Natural killer cell (primary cell): Measurements from ENCODE around the gene CDSN. TPM values are rescaled to one million over a fixed set of nuclear protein-coding genes. Genes with fewer than 3 reads are reported as not detected.
"Not testable (repeated sequence)": the region's sequence is repeated elsewhere in the genome, so short reads cannot be mapped to it uniquely, and the experiment has no call there.

Source experiments
- ATAC-seq, 3 donors: fragments of 150-1000 bp in 2 of 3; fragments of 200-7000 bp in 1 of 3; cut with Tn5 transposase; 1 replicate in 1 of 3; 2 replicates in 2 of 3; pipeline ENCODE4 v1.10.0; 2021; ENCODE audit warnings: mild to moderate bottlenecking in 2 of 3, moderate library complexity in 2 of 3
- DNase-seq, 2 donors: peaks; one replicate each; pipeline versions ENCODE4 v3.0.0 to v3.0.0-alpha.2; 2013 to 2021; ENCODE audit warnings: mixed read lengths in 1 of 2
- H3K27ac ChIP-seq: one replicate; pipeline ENCODE4 v1.5.1; 2013; ENCODE audit warnings: mild to moderate bottlenecking, low read length
- H3K27me3 ChIP-seq: one replicate; pipeline ENCODE4 v1.6.1; 2013; ENCODE audit warnings: low read length; ENCODE audit not compliant: control insufficient read depth, insufficient read depth
- H3K36me3 ChIP-seq: one replicate; pipeline ENCODE4 v1.6.1; 2013; ENCODE audit warnings: low read length; ENCODE audit not compliant: control insufficient read depth, insufficient read depth
- H3K4me1 ChIP-seq: one replicate; pipeline ENCODE4 v1.6.1; 2013; ENCODE audit warnings: low read length; ENCODE audit not compliant: control insufficient read depth, insufficient read depth
- H3K4me3 ChIP-seq: one replicate; pipeline ENCODE4 v1.5.1; 2013; ENCODE audit warnings: low read length
- H3K9me3 ChIP-seq: one replicate; pipeline ENCODE4 v1.6.1; 2013; ENCODE audit warnings: low read length; ENCODE audit not compliant: control insufficient read depth, insufficient read depth
- H3K27ac Mint-ChIP-seq, 2 donors: one replicate each; pipeline ENCODE4 v1.8.0; 2022; ENCODE audit warnings: mild to moderate bottlenecking in 2 of 2, mixed read lengths in 2 of 2, moderate library complexity in 1 of 2
- H3K27me3 Mint-ChIP-seq, 2 donors: one replicate each; pipeline ENCODE4 v1.8.0; 2022; ENCODE audit warnings: low read depth in 2 of 2, mixed read lengths in 2 of 2
- H3K36me3 Mint-ChIP-seq: one replicate; pipeline ENCODE4 v1.8.0; 2022; ENCODE audit warnings: mixed read lengths
- H3K4me1 Mint-ChIP-seq, 2 donors: one replicate each; pipeline ENCODE4 v1.8.0; 2022; ENCODE audit warnings: mixed read lengths in 2 of 2
- H3K4me3 Mint-ChIP-seq: one replicate; pipeline ENCODE4 v1.8.0; 2022; ENCODE audit warnings: mild to moderate bottlenecking, moderate library complexity, mixed read lengths
- H3K9me3 Mint-ChIP-seq, 2 donors: one replicate each; pipeline ENCODE4 v1.8.0; 2022; ENCODE audit warnings: mixed read lengths in 2 of 2
- WGBS: methylation state at CpG from one replicate; pipeline ENCODE4 v1.1.7; 2013; ENCODE audit warnings: missing lambda C conversion rate; ENCODE audit not compliant: insufficient coverage; 5-methylcytosine and 5-hydroxymethylcytosine counted together
- intact Hi-C: fragments of 100-400 bp; cut with micrococcal nuclease; formaldehyde crosslinking; loops from one replicate; pipeline ENCODE4 v1.14.2; 2022
- total RNA-seq, 4 donors: library from RNA; stranded (reverse); fragments of 120-200 nt in 1 of 4; gene quantifications; one replicate each; pipeline versions ENCODE4 v1.2.3 to v1.2.4, GENCODE V29; 2013 to 2022
- TF ChIP-seq, protein P1 (sequence below): fragments of 200-600 bp; IDR thresholded peaks from one replicate; pipeline ENCODE4 v1.8.0; 2022; ENCODE audit warnings: antibody characterized with exemption

The CDSN gene
- total RNA-seq, 3 donors from 2014 or later (not counting 1 experiment from before 2014, with no cell fraction given) = not detected

DNA sequence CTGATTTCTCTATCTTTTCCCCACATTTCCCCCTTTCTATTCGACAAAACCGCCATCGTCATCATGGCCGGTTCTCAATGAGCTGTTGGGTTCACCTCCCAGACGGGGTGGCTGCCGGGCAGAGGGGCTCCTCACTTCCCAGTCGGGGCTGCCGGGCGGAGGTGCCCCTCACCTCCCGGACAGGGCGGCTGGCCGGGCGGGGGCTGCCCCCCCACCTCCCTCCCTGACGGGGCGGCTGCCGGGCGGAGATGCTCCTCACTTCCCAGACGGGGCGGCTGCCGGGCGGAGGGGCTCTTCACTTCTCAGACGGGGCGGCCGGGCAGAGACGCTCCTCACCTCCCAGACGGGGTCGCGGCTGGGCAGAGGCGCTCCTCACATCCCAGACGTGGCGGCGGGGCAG is 53.2 kb downstream of the CDSN start:
- H3K4me1 ChIP-seq, H3K27me3 ChIP-seq, H3K27ac Mint-ChIP-seq, H3K27ac ChIP-seq, H3K9me3 ChIP-seq, intact Hi-C loops, H3K4me3 Mint-ChIP-seq, H3K36me3 ChIP-seq, H3K36me3 Mint-ChIP-seq, H3K27me3 Mint-ChIP-seq, H3K4me3 ChIP-seq, DNase-seq, H3K4me1 Mint-ChIP-seq, H3K9me3 Mint-ChIP-seq, ATAC-seq: not testable (repeated sequence)
- WGBS = 87% methylated on average over 26 of the region's 32 CpGs

DNA sequence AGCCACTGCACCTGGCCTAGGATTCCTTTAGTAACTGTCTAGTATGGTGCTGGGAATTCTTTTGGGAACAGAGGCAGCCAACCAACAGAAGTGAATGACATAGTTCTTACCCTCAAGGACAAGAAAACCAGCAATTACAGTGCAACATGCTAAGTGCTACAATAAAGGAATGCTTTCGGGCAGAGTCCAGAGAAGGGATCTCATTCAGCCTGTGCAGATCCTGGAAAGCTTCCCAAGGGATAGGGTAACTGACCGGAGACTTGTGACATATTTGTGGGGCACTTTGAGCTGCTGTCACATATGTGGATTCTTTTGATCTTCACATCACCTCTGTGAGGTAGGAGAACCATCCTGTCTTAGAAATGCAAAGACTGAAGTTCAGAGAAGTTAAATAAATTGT is 54.7 kb downstream of the CDSN start:
- Histone ChIP-seq H3K27me3 (no peaks in the 10 kb centered on the region), H3K4me3 (no peak overlapping the region), H3K4me1 (no peaks in the 10 kb centered on the region), H3K9me3 (no peaks in the 10 kb centered on the region), H3K36me3 (no peaks in the 10 kb centered on the region), H3K27ac (no peak overlapping the region)
- Mint-ChIP-seq H3K27ac (no peak overlapping the region), H3K4me1 (no peaks in the 10 kb centered on the region), H3K4me3 (no peak overlapping the region), H3K9me3 (no peaks in the 10 kb centered on the region), H3K36me3 (no peaks in the 10 kb centered on the region), H3K27me3 (peaks cover 0 to 8% of the 10 kb centered on the region in 2 donors)
- TF ChIP-seq, protein P1, sequence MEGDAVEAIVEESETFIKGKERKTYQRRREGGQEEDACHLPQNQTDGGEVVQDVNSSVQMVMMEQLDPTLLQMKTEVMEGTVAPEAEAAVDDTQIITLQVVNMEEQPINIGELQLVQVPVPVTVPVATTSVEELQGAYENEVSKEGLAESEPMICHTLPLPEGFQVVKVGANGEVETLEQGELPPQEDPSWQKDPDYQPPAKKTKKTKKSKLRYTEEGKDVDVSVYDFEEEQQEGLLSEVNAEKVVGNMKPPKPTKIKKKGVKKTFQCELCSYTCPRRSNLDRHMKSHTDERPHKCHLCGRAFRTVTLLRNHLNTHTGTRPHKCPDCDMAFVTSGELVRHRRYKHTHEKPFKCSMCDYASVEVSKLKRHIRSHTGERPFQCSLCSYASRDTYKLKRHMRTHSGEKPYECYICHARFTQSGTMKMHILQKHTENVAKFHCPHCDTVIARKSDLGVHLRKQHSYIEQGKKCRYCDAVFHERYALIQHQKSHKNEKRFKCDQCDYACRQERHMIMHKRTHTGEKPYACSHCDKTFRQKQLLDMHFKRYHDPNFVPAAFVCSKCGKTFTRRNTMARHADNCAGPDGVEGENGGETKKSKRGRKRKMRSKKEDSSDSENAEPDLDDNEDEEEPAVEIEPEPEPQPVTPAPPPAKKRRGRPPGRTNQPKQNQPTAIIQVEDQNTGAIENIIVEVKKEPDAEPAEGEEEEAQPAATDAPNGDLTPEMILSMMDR = no peak
- WGBS = 66% methylated on average over 2 of the region's 2 CpGs
- intact Hi-C loops = no loop called here
- DNase-seq (no peak), ATAC-seq (no peak)

Other genes with a start within 250 kb of the CDSN start
- 1 to 10 TPM; 2.6 to 7.4 (median 5.2) TPM for gene DDR1, start 235.9 kb downstream of the CDSN start, total RNA-seq
- gene GTF2H4, start 212.2 kb downstream of the CDSN start, total RNA-seq = 10 to 100 TPM; 13.5 to 17.9 (median 15.7) TPM
- gene VARS2, start 206.2 kb downstream of the CDSN start, total RNA-seq = 10 to 100 TPM; 16.9 to 36.7 (median 24.5) TPM
- not detected for gene SFTA2, start 188.3 kb downstream of the CDSN start, total RNA-seq
- not detected for gene MUCL3, start 179.5 kb downstream of the CDSN start, total RNA-seq
- gene MUC21, start 136.7 kb downstream of the CDSN start, total RNA-seq = not detected
- gene MUC22, start 110.0 kb downstream of the CDSN start, total RNA-seq = not detected
- not detected for gene C6orf15, start 7.9 kb downstream of the CDSN start, total RNA-seq
- not detected for gene PSORS1C1, start 5.6 kb downstream of the CDSN start, total RNA-seq
- not detected for gene PSORS1C2, start 18.6 kb upstream of the CDSN start, total RNA-seq
- gene CCHCR1, start 37.4 kb upstream of the CDSN start, total RNA-seq = 10 to 100 TPM; 13.0 to 20.7 (median 16.9) TPM
- 10 to 100 TPM in 1 of 3 donors, 1 to 10 TPM in 2; 7.2 to 12.0 (median 9.2) TPM for gene TCF19, start 38.1 kb upstream of the CDSN start, total RNA-seq
- not detected for gene POU5F1, start 50.2 kb upstream of the CDSN start, total RNA-seq
- gene HLA-C, start 151.6 kb upstream of the CDSN start, total RNA-seq = 1,000 to 10,000 TPM; 2,828 to 3,894 (median 3,245) TPM
- over 10,000 TPM in 2 of 3 donors, 1,000 to 10,000 TPM in 1; 9,586 to 11,061 (median 11,048) TPM for gene HLA-B, start 236.7 kb upstream of the CDSN start, total RNA-seq